OCI-LY3 (cell line): Measurements from ENCODE around the gene IGFL2.

ENCODE experiments used
- CTCF ChIP-seq: fragments of 200-600, 300-600 bp; sonication (generic); IDR thresholded peaks from 2 replicates; pipeline ENCODE4 v1.5.1; 2014; ENCODE audit warnings: antibody characterized with exemption, low read length, low read depth
- EZH2phosphoT487 ChIP-seq: fragments of 200-600 bp; shearing (Covaris generic); IDR thresholded peaks from 2 replicates; pipeline ENCODE4 v1.6.1; 2018; ENCODE audit warnings: antibody characterized with exemption, mixed run types, low read depth

GRCh38 chr19:46109876-46110275 is 38.2 kb upstream of the IGFL2 start:
- no peak for TF ChIP-seq CTCF
- TF ChIP-seq EZH2phosphoT487: no peak
